Subcutaneous abdominal adipose tissue (tissue), 5 donors: ENCODE data around the gene HOXB3.

Source experiments
- H3K27ac ChIP-seq: one replicate; pipeline ENCODE4 v1.7.0; 2013; ENCODE audit warnings: low read depth, mild to moderate bottlenecking, inconsistent platforms, low read length, moderate library complexity
- H3K27me3 ChIP-seq, 5 donors: one replicate each; pipeline ENCODE4 v1.7.0; 2013; ENCODE audit warnings: low read length in 5 of 5, inconsistent platforms in 1 of 5; ENCODE audit not compliant: control insufficient read depth in 5 of 5, insufficient read depth in 4 of 5
- H3K36me3 ChIP-seq, 5 donors: one replicate each; pipeline ENCODE4 v1.7.0; 2013; ENCODE audit warnings: low read length in 5 of 5; ENCODE audit not compliant: control insufficient read depth in 5 of 5, insufficient read depth in 5 of 5
- H3K4me1 ChIP-seq, 5 donors: one replicate each; pipeline ENCODE4 v1.7.0; 2013; ENCODE audit warnings: low read length in 5 of 5, mild to moderate bottlenecking in 3 of 5, moderate library complexity in 1 of 5; ENCODE audit not compliant: control insufficient read depth in 5 of 5, insufficient read depth in 5 of 5
- H3K4me3 ChIP-seq, 5 donors: one replicate each; pipeline ENCODE4 v1.7.0; 2013; ENCODE audit warnings: low read length in 5 of 5, low read depth in 1 of 5
- H3K9ac ChIP-seq, 5 donors: one replicate each; pipeline ENCODE4 v1.7.0; 2013; ENCODE audit warnings: low read length in 5 of 5, mild to moderate bottlenecking in 4 of 5, moderate library complexity in 3 of 5
- H3K9me3 ChIP-seq, 5 donors: one replicate each; pipeline ENCODE4 v1.7.0; 2013; ENCODE audit warnings: low read length in 5 of 5; ENCODE audit not compliant: control insufficient read depth in 5 of 5
- donor health status: healthy.
- donor health status: healthy.
- donor health status: healthy.
- donor health status: healthy.
- donor health status: healthy.

Gene HOXB3

GRCh38 chr17:48546137-48546923, 43.7 kb downstream of the HOXB3 start:
- H3K36me3 ChIP-seq = peaks cover 0 to 19% (median 11%) of the 10 kb centered on the region in 5 donors
- no peaks in the 10 kb centered on the region for H3K27me3 ChIP-seq
- peaks cover 12 to 60% (median 59%) of the 10 kb centered on the region in 5 donors for H3K4me1 ChIP-seq
- peak overlapping the region; percentile 26 to 80 (median 56) for H3K4me3 ChIP-seq
- no peaks in the 10 kb centered on the region for H3K9me3 ChIP-seq
- peak overlapping the region; percentile 30 to 67 (median 58) for H3K9ac ChIP-seq
- peak overlapping the region; percentile 95 for H3K27ac ChIP-seq

- no peaks in the 10 kb centered on the region for H3K9me3 ChIP-seq
- H3K27ac ChIP-seq = peak overlapping the region; percentile 95
- H3K9ac ChIP-seq = peak overlapping the region; percentile 48 to 86 (median 63)
- H3K36me3 ChIP-seq = peaks cover 0 to 16% (median 8%) of the 10 kb centered on the region in 5 donors
- H3K4me3 ChIP-seq = no peak overlapping the region
- H3K4me1 ChIP-seq = peaks cover 12 to 67% (median 62%) of the 10 kb centered on the region in 5 donors
- H3K27me3 ChIP-seq = no peaks in the 10 kb centered on the region
These were observed 44.5 kb downstream of the HOXB3 start for GRCh38 chr17:48545539-48545938.

- Histone ChIP-seq H3K9ac (peak within 1 kb of the TSS; percentile 77 to 89 (median 86)), H3K4me1 (peaks cover 12 to 67% (median 61%) of the 10 kb centered on the region in 5 donors), H3K9me3 (no peaks in the 10 kb centered on the region), H3K27ac (peak within 1 kb of the TSS; percentile 95), H3K36me3 (peaks cover 0 to 10% (median 3%) of the 10 kb centered on the region in 5 donors), H3K27me3 (no peaks in the 10 kb centered on the region), H3K4me3 (peak within 1 kb of the TSS; percentile 88 to 92 (median 89))
These were observed 45.0 kb downstream of the HOXB3 start, which contains the start of gene HOXB2 for GRCh38 chr17:48545022-48545375. TSS of gene HOXB2 (minus strand) at chr17:48545109. CDS start at chr17:48544911, 198 bp downstream.

GRCh38 chr17:48544349-48545021, 45.6 kb downstream of the HOXB3 start:
- peak overlapping the region; percentile 77 to 89 (median 86) for H3K9ac ChIP-seq
- H3K27ac ChIP-seq = peak overlapping the region; percentile 95
- H3K4me1 ChIP-seq = peaks cover 12 to 67% (median 61%) of the 10 kb centered on the region in 5 donors
- H3K4me3 ChIP-seq = peak overlapping the region; percentile 88 to 92 (median 89)
- no peaks in the 10 kb centered on the region for H3K9me3 ChIP-seq
- H3K36me3 ChIP-seq = peaks cover 0 to 5% (median 0%) of the 10 kb centered on the region in 5 donors
- no peaks in the 10 kb centered on the region for H3K27me3 ChIP-seq

GRCh38 chr17:48543854-48544348, 46.1 kb downstream of the HOXB3 start:
- peak overlapping the region; percentile 95 for H3K27ac ChIP-seq
- no peaks in the 10 kb centered on the region for H3K36me3 ChIP-seq
- peak overlapping the region; percentile 88 to 92 (median 89) for H3K4me3 ChIP-seq
- H3K4me1 ChIP-seq = peaks cover 12 to 67% (median 57%) of the 10 kb centered on the region in 5 donors
- peak overlapping the region; percentile 77 to 89 (median 86) for H3K9ac ChIP-seq
- H3K27me3 ChIP-seq = no peaks in the 10 kb centered on the region
- H3K9me3 ChIP-seq = no peaks in the 10 kb centered on the region

DNA sequence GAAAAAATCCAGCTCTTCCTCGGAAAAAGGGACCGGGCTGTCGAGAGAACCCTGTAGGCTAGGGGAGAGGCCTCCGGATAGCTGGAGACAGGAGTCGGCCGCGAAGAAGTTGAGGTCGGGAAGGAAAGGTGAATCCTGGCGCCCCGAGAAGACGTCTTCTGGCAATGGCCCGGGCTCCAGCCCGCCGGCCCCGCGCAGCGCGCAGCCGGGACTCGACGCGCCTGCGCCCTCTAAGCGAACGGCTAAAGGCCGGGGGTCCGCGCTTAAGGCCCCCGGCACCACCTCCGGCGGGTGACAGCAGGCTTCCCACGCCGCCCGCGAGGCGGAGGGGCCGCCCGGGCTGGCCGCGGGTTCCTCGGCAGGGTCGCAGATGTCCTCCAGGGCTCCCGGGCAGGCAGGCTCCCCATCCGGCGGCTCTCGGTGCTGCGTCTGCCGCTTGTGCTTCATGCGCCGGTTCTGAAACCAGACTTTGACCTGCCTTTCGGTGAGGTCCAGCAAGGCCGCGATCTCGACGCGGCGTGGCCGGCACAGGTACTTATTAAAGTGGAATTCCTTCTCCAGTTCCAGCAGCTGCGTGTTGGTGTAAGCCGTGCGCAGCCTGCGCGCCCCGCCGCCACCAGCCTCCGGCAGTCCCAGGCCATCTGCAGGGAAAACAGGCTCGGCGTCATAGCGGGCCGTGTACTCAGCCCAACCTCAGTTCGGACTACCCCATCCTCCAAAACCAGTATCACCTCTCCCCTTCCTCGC, 46.8 kb downstream of the HOXB3 start:
- Histone ChIP-seq H3K9me3 (no peaks in the 10 kb centered on the region), H3K4me3 (peak overlapping the region; percentile 88 to 92 (median 89)), H3K4me1 (peaks cover 12 to 62% (median 51%) of the 10 kb centered on the region in 5 donors), H3K27me3 (no peaks in the 10 kb centered on the region), H3K36me3 (no peaks in the 10 kb centered on the region), H3K27ac (peak overlapping the region; percentile 95), H3K9ac (peak overlapping the region; percentile 68 to 89 (median 86))

GRCh38 chr17:48542698-48543106, 47.3 kb downstream of the HOXB3 start:
- Histone ChIP-seq H3K27ac (peak overlapping the region; percentile 95), H3K4me3 (peak overlapping the region; percentile 88 to 92 (median 89)), H3K27me3 (no peaks in the 10 kb centered on the region), H3K36me3 (no peaks in the 10 kb centered on the region), H3K9me3 (no peaks in the 10 kb centered on the region), H3K4me1 (peaks cover 11 to 57% (median 47%) of the 10 kb centered on the region in 5 donors), H3K9ac (peak overlapping the region; percentile 73 to 86 (median 84))

- Histone ChIP-seq H3K4me3 (peak overlapping the region; percentile 88 to 92 (median 89)), H3K36me3 (no peaks in the 10 kb centered on the region), H3K27ac (peak overlapping the region; percentile 95), H3K4me1 (peaks cover 9 to 53% (median 41%) of the 10 kb centered on the region in 5 donors), H3K27me3 (no peaks in the 10 kb centered on the region), H3K9me3 (no peaks in the 10 kb centered on the region), H3K9ac (peak overlapping the region; percentile 48 to 86 (median 84))
These were observed 47.9 kb downstream of the HOXB3 start for GRCh38 chr17:48542114-48542656.

DNA sequence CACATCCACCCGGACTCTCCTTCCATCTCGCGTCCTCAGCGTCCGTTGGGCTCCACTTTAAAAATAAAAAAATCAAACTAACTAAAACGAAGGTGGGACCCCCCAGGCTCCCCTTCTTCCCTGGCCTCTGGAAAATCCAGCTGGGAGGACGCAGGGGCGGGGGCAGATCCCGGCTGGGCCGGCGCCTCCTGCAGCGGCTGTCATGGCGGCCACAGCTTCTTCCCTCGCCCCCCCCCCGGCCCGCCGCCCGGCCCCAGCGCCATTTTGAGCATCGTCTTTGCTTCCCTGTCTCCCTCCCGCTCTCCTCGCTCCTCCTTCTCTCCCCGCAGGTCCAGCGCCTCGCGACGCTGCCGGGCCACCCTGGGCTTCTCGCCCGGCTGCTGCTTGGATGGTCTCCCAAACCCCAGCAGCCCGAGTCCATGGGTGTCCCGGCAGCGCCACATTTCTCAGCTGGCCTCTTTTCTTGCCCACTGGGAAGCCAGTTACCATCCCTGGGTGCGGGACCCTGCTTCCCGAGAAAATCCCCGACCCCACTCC, 48.4 kb downstream of the HOXB3 start:
- peak overlapping the region; percentile 95 for H3K27ac ChIP-seq
- no peaks in the 10 kb centered on the region for H3K27me3 ChIP-seq
- peak overlapping the region; percentile 48 to 86 (median 84) for H3K9ac ChIP-seq
- H3K9me3 ChIP-seq = no peaks in the 10 kb centered on the region
- peak overlapping the region; percentile 79 to 92 (median 89) for H3K4me3 ChIP-seq
- H3K4me1 ChIP-seq = peaks cover 9 to 47% (median 36%) of the 10 kb centered on the region in 5 donors
- no peaks in the 10 kb centered on the region for H3K36me3 ChIP-seq
